HTR-8/SVneo (cell line): ENCODE results near the gene SNAPIN.

Experiments
- DNase-seq: peaks from one replicate; pipeline ENCODE4 v3.0.0; 2011; ENCODE audit warnings: low spot score, mixed read lengths; ENCODE audit not compliant: insufficient read length
- FAIRE-seq: peaks from 2 replicates; lab custom pipeline; 2011; peaks lifted over from hg19 to GRCh38; lab: Jason Lieb, UNC

SNAPIN gene

GRCh38 chr1:153658400-153659174 is at the start of gene SNAPIN:
TSS of gene SNAPIN (plus strand) at chr1:153658703. CDS start at chr1:153658744, 41 bp downstream.
- DNase-seq (peak; percentile 86), FAIRE-seq (no peak)

- DNase-seq: peak; percentile 93
Measured at GRCh38 chr1:153608742-153609584, 49.5 kb upstream of the SNAPIN start.

GRCh38 chr1:153609585-153609907 is 49.0 kb upstream of the SNAPIN start:
- DNase-seq: no peak
- FAIRE-seq: no peak

More at GRCh38 chr1:153608742-153609584, 49.5 kb upstream of the SNAPIN start:
- peak; percentile 52 for FAIRE-seq

GRCh38 chr1:153610334-153610733 is 48.2 kb upstream of the SNAPIN start:
- DNase-seq: no peak
- no peak for FAIRE-seq

GRCh38 chr1:153610811-153611301 is 47.6 kb upstream of the SNAPIN start:
- no peak for DNase-seq
- no peak for FAIRE-seq

GRCh38 chr1:153611356-153611755 is 47.1 kb upstream of the SNAPIN start:
- FAIRE-seq (no peak), DNase-seq (no peak)

GRCh38 chr1:153612111-153612754 is 46.3 kb upstream of the SNAPIN start:
- DNase-seq: no peak
- FAIRE-seq: no peak

- no peak for FAIRE-seq
Measured at GRCh38 chr1:153612755-153613331, 45.7 kb upstream of the SNAPIN start, which contains the start of gene S100A16. TSS of gene S100A16 (minus strand) at chr1:153613137. CDS start at chr1:153608151, 4,986 bp downstream.

GRCh38 chr1:153613406-153613805 is 45.1 kb upstream of the SNAPIN start:
- no peak for FAIRE-seq
- no peak for DNase-seq

More at GRCh38 chr1:153612755-153613331, 45.7 kb upstream of the SNAPIN start, which contains the start of gene S100A16:
- DNase-seq: peak; percentile 67

GRCh38 chr1:153614189-153614900 is 44.2 kb upstream of the SNAPIN start:
- DNase-seq: no peak
- no peak for FAIRE-seq

GRCh38 chr1:153614906-153615305 is 43.6 kb upstream of the SNAPIN start:
- DNase-seq (no peak), FAIRE-seq (no peak)

GRCh38 chr1:153615406-153615805 is 43.1 kb upstream of the SNAPIN start:
- FAIRE-seq (no peak), DNase-seq (no peak)

- no peak for DNase-seq
- no peak for FAIRE-seq
Measured at GRCh38 chr1:153616144-153616916, 42.2 kb upstream of the SNAPIN start, which contains the start of gene S100A14. TSS of gene S100A14 (minus strand) at chr1:153616325. CDS start at chr1:153615858, 467 bp downstream.

- FAIRE-seq: no peak
- DNase-seq: no peak
Measured at GRCh38 chr1:153616917-153617311, 41.6 kb upstream of the SNAPIN start.

GRCh38 chr1:153617663-153618062 is 40.8 kb upstream of the SNAPIN start:
- DNase-seq: no peak
- FAIRE-seq: no peak

GRCh38 chr1:153619171-153619570 is 39.3 kb upstream of the SNAPIN start:
- FAIRE-seq (no peak), DNase-seq (no peak)

GRCh38 chr1:153623101-153623500 is 35.4 kb upstream of the SNAPIN start:
- no peak for FAIRE-seq
- DNase-seq: no peak

- DNase-seq (no peak), FAIRE-seq (no peak)
Measured at GRCh38 chr1:153624965-153625611, 33.4 kb upstream of the SNAPIN start.
